Measurements from ENCODE around the gene APOB. TPM values are rescaled to one million over a fixed set of nuclear protein-coding genes. Genes with fewer than 3 reads are reported as not detected.

APOB gene
- total and polyA plus RNA-seq, 9 donors = 0.13 to 4.8 (median 1.3) TPM

GRCh38 chr2:20963867-20964266 lies 80.0 kb downstream of the APOB start:
- no peaks in the 10 kb centered on the region for H3K36me3 ChIP-seq
- TF ChIP-seq CTCF (IDR thresholded peaks at IDR 0.05) (no peak), POLR2A (IDR thresholded peaks at IDR 0.05) (no peak), EP300 (IDR thresholded peaks at IDR 0.05) (no peak)
- 72 to 86% (median 80%) methylated on average over 2 of the region's 2 CpGs for WGBS, 3 donors
- no peaks in the 10 kb centered on the region for H3K27me3 ChIP-seq
- H3K27ac ChIP-seq = no peak overlapping the region
- no peak for DNase-seq
- H3K4me1 ChIP-seq (ENCODE audit: insufficient read depth) = no peaks in the 10 kb centered on the region
- no peaks in the 10 kb centered on the region for H3K9me3 ChIP-seq
- intact Hi-C loops (cut with DNase I) = loop anchor here in 3 of 4 donors (2.0 to 5.0 kb wide), 3 partner anchors 297 to 301 kb away; partner anchors contain the start of gene GDF7 (in 1 of the 3)
- H3K4me3 ChIP-seq = no peak overlapping the region

DNA sequence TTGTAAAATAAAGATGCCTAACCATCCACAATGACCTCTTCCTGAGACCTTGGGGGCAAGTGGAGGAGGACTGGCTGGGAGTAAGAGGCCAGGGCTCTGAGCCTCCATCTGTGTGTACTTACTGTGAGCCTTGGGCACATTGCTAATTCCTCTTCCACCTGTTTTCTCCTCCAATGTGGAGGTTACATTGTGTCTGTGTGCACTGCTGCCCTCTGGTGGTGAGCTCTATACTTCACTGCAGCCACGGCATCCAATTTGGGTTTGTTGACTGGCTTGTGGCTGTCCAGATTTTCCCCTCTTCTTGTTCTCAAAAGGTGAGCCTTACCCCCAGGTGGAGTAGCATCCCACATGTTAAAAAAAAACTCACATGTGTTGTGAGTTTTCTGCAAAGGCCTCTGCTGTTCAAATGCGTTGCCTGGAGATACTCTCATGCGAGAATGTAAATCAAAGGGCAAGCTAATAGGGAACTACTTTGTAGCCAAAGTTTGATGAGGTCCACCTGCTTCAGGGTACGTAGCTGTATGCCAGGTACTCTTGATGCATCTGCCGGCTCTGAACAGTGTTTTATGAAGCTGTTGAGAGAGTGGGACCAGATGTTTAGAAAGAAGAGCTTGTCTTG lies 80.8 kb downstream of the APOB start:
- Histone ChIP-seq H3K36me3 (no peaks in the 10 kb centered on the region), H3K27ac (no peak overlapping the region), H3K27me3 (no peaks in the 10 kb centered on the region), H3K4me3 (no peak overlapping the region), H3K9me3 (no peaks in the 10 kb centered on the region), H3K4me1 (ENCODE audit: insufficient read depth) (no peaks in the 10 kb centered on the region)
- intact Hi-C loops (cut with DNase I) = loop anchor here in 2 of 4 donors (2.0 to 5.0 kb wide), 2 partner anchors 296 to 300 kb away; partner anchors contain the start of gene GDF7 (in 1 of the 2)
- peak; percentile 40 to 80 (median 73) for TF ChIP-seq CTCF (IDR thresholded peaks at IDR 0.05)
- no peak for TF ChIP-seq EP300 (IDR thresholded peaks at IDR 0.05)
- DNase-seq = peak; percentile 59 to 78 (median 70)
- WGBS, 3 donors = 18 to 25% (median 19%) methylated on average over 5 of the region's 5 CpGs

DNA sequence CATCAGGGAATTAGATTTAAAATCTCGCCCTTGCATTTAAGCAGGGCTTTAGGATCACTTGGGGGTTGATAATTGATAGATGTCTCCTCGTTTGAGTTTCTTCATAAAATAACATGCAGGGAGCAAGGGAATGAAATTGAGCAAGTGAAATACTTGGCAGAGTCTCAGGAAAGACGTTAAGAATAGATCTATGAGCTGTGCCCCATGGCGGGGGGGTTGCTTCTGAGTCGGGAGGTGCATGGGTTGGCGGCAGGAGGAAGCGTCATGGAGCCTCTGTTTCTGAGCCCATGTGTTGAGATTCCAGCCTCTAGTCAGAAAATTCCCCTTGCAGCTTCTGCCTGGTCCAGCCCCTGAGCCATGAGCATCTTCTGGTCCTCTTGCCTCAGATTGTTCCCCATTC lies 82.0 kb downstream of the APOB start:
- no peak overlapping the region for H3K27ac ChIP-seq
- H3K36me3 ChIP-seq = no peaks in the 10 kb centered on the region
- 60 to 71% (median 65%) methylated on average over 7 of the region's 7 CpGs for WGBS, 3 donors
- TF ChIP-seq POLR2A (IDR thresholded peaks at IDR 0.05) (no peak), CTCF (IDR thresholded peaks at IDR 0.05) (no peak), EP300 (IDR thresholded peaks at IDR 0.05) (no peak)
- no peaks in the 10 kb centered on the region for H3K9me3 ChIP-seq
- H3K4me3 ChIP-seq = no peak overlapping the region
- no peaks in the 10 kb centered on the region for H3K4me1 ChIP-seq (ENCODE audit: insufficient read depth)
- DNase-seq = no peak
- intact Hi-C loops (cut with DNase I) = loop anchor here in 2 of 4 donors (2.0 to 5.0 kb wide), 2 partner anchors 295 to 299 kb away; partner anchors contain the start of gene GDF7 (in 1 of the 2)
- H3K27me3 ChIP-seq = no peaks in the 10 kb centered on the region

DNA sequence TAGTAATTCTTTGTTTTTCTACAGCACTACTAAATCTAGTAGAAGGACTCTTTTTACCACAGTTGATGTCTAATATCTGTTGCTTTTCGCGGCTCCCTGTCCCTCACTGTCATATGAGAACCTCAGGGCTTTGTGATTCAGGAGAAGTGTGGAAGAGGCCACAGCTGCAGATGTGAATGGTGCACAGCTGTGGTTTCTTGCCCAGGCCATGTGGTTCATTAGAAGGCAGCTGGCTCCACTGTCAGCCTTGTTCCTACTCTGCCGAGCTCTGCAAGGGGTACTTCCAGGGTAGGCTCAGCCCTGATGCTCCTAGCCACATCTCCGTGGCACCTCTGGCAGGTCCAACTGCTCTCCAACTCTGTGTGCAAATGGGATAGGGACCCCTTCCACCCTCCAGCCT lies 83.9 kb downstream of the APOB start:
- Histone ChIP-seq H3K27ac (no peak overlapping the region), H3K4me3 (no peak overlapping the region), H3K9me3 (no peaks in the 10 kb centered on the region), H3K4me1 (ENCODE audit: insufficient read depth) (no peaks in the 10 kb centered on the region), H3K27me3 (no peaks in the 10 kb centered on the region), H3K36me3 (no peaks in the 10 kb centered on the region)
- TF ChIP-seq POLR2A (IDR thresholded peaks at IDR 0.05) = no peak
- DNase-seq = no peak
- intact Hi-C loops (cut with DNase I) = loop anchor here in 1 of 4 donors (5.0 kb wide), 1 partner anchor 293 kb away; the partner anchor contains the start of gene GDF7
- WGBS, 3 donors = 73 to 78% (median 78%) methylated on average over 4 of the region's 4 CpGs

GRCh38 chr2:20959252-20959651 lies 84.6 kb downstream of the APOB start:
- Histone ChIP-seq H3K27ac (no peak overlapping the region), H3K27me3 (no peaks in the 10 kb centered on the region), H3K9me3 (no peaks in the 10 kb centered on the region), H3K4me1 (ENCODE audit: insufficient read depth) (no peaks in the 10 kb centered on the region), H3K4me3 (no peak overlapping the region), H3K36me3 (no peaks in the 10 kb centered on the region)
- TF ChIP-seq POLR2A (IDR thresholded peaks at IDR 0.05) = no peak
- TF ChIP-seq CTCF (IDR thresholded peaks at IDR 0.05) = no peak
- TF ChIP-seq EP300 (IDR thresholded peaks at IDR 0.05) = no peak
- intact Hi-C loops (cut with DNase I) = loop anchor here in 1 of 4 donors (2.0 kb wide), 1 partner anchor 296 kb away; no protein-coding TSS in a partner anchor
- WGBS, 3 donors = 73 to 90% (median 76%) methylated on average over 4 of the region's 4 CpGs
- DNase-seq = no peak
